HepG2 (cell line): Measurements from ENCODE around the gene AHR. TPM values are rescaled to one million over a fixed set of nuclear protein-coding genes. Genes with fewer than 3 reads are reported as not detected.

Experiments used
- ARID2 ChIP-seq: sonication (generic); formaldehyde crosslinking; IDR thresholded peaks from 2 replicates; pipeline ENCODE4 v1.8.1; 2022; ENCODE audit warnings: mild to moderate bottlenecking, missing genetic modification reagents, borderline replicate concordance
- ASH2L ChIP-seq: fragments of 300-600, 200-600 bp; sonication (generic); IDR thresholded peaks from 2 replicates; pipeline ENCODE4 v1.7.0; 2017; ENCODE audit warnings: low read depth, mild to moderate bottlenecking, moderate library complexity, mixed read lengths, low read length; ENCODE audit not compliant: insufficient read length
- ATAD3A ChIP-seq: sonication (generic); formaldehyde crosslinking; IDR thresholded peaks from 2 replicates; pipeline ENCODE4 v1.4.0; 2020; ENCODE audit warnings: missing genetic modification reagents
- ATF1 ChIP-seq: IDR thresholded peaks from 2 replicates; pipeline ENCODE4 v1.6.1; 2016; ENCODE audit warnings: mild to moderate bottlenecking, control low read depth
- CAMTA2 ChIP-seq: sonication (generic); formaldehyde crosslinking; IDR thresholded peaks from 2 replicates; pipeline ENCODE4 v1.4.0; 2020; ENCODE audit warnings: mild to moderate bottlenecking, missing genetic modification reagents, borderline replicate concordance
- HNRNPUL1 ChIP-seq: fragments of 200-400 bp; formaldehyde crosslinking; IDR thresholded peaks from 2 replicates; pipeline ENCODE4 v1.6.1; 2017; ENCODE audit warnings: low read depth, mild to moderate bottlenecking, low read length, moderate library complexity
- IKZF5 ChIP-seq: IDR thresholded peaks from 2 replicates; pipeline ENCODE4 v1.6.1; 2018; ENCODE audit warnings: missing genetic modification reagents, mild to moderate bottlenecking, missing compliant biosample characterization
- KAT7 ChIP-seq: IDR thresholded peaks from 2 replicates; pipeline ENCODE4 v1.6.1; 2018; ENCODE audit warnings: borderline replicate concordance, missing compliant biosample characterization
- MTERF4 ChIP-seq: sonication (generic); formaldehyde crosslinking; IDR thresholded peaks from 2 replicates; pipeline ENCODE4 v1.8.0; 2023; ENCODE audit warnings: mild to moderate bottlenecking, missing genetic modification reagents
- SCMH1 ChIP-seq: sonication (generic); formaldehyde crosslinking; IDR thresholded peaks from 2 replicates; pipeline ENCODE4 v1.9.0; 2021; ENCODE audit warnings: missing genetic modification reagents, mild to moderate bottlenecking, borderline replicate concordance
- TARDBP ChIP-seq: sonication (generic); formaldehyde crosslinking; IDR thresholded peaks from 2 replicates; pipeline ENCODE4 v1.8.0; 2022; ENCODE audit warnings: mild to moderate bottlenecking, missing genetic modification reagents
- ZFYVE20 ChIP-seq: sonication (generic); formaldehyde crosslinking; IDR thresholded peaks from 2 replicates; pipeline ENCODE4 v1.8.0; 2023; ENCODE audit warnings: low read depth, mild to moderate bottlenecking, moderate library complexity, missing genetic modification reagents, borderline replicate concordance
- ZNF496 ChIP-seq: sonication (generic); formaldehyde crosslinking; IDR thresholded peaks from 2 replicates; pipeline ENCODE4 v1.8.1; 2023; ENCODE audit warnings: mild to moderate bottlenecking, moderate library complexity, missing genetic modification reagents; ENCODE audit not compliant: insufficient replicate concordance
- ZNF503 ChIP-seq: sonication (generic); formaldehyde crosslinking; IDR thresholded peaks from 2 replicates; pipeline ENCODE4 v1.4.0; 2020; ENCODE audit warnings: missing genetic modification reagents
- ZNF589 ChIP-seq: sonication (generic); formaldehyde crosslinking; conservative IDR thresholded peaks from 2 replicates; pipeline ENCODE4 v1.8.0; 2022; ENCODE audit warnings: mild to moderate bottlenecking, moderate library complexity, missing genetic modification reagents
- ZNF670 ChIP-seq: sonication (generic); formaldehyde crosslinking; IDR thresholded peaks from 2 replicates; pipeline ENCODE4 v1.8.0; 2022; ENCODE audit warnings: mild to moderate bottlenecking, missing genetic modification reagents, borderline replicate concordance
- ZNF740 ChIP-seq: sonication (generic); formaldehyde crosslinking; IDR thresholded peaks from 2 replicates; pipeline ENCODE4 v1.4.0; 2020; ENCODE audit warnings: missing genetic modification reagents
- polyA plus RNA-seq, 8 experiments: library from polyadenylated mRNA; depleted of rRNA in 3 of 8; stranded (reverse) in 7 of 8; unstranded in 1 of 8; fragments of >200 nt; fragmentation: Illumina TruSeq in 4 of 8; extraction: Trizol in 4 of 8; gene quantifications; 2 replicates each; pipeline versions ENCODE4 v1.2.1 to v1.2.3, GENCODE V29; 2011 to 2016; ENCODE audit warnings: low read depth in 4 of 8, missing spikeins in 1 of 8, mixed read lengths in 1 of 8; ENCODE audit not compliant: insufficient read depth in 1 of 8
- total RNA-seq, 5 experiments: library from RNA; depleted of rRNA; stranded (reverse); fragments of >200 nt; fragmentation: Illumina TruSeq; extraction: Trizol; gene quantifications; 2 replicates each; pipeline ENCODE4 v1.2.3, GENCODE V29; 2016; ENCODE audit warnings: low read depth in 1 of 5
- TF ChIP-seq, protein P1 (sequence below): sonication (generic); formaldehyde crosslinking; IDR thresholded peaks from 2 replicates; pipeline ENCODE4 v1.5.0; 2020; ENCODE audit warnings: mild to moderate bottlenecking, missing genetic modification reagents, moderate library complexity
- TF ChIP-seq, protein P2 (sequence below): sonication (generic); formaldehyde crosslinking; conservative IDR thresholded peaks from 2 replicates; pipeline ENCODE4 v1.4.0; 2020; ENCODE audit warnings: missing genetic modification reagents
- TF ChIP-seq, protein P3 (sequence below): sonication (generic); formaldehyde crosslinking; IDR thresholded peaks from 2 replicates; pipeline ENCODE4 v1.8.0; 2022; ENCODE audit warnings: mild to moderate bottlenecking, missing genetic modification reagents, borderline replicate concordance

The AHR gene
- total and polyA plus RNA-seq, 2 of the 13 experiments (the other 11 are each of a cell fraction or from before 2014, with no cell fraction given) = 9.0 to 31.3 TPM

- no peak for TF ChIP-seq SCMH1 (CRISPR knock-in tag)
- no peak for TF ChIP-seq ASH2L
- no peak for TF ChIP-seq TARDBP (CRISPR knock-in tag)
- TF ChIP-seq IKZF5 = peak; percentile 22; the same call in 1 of the 2 replicates
- TF ChIP-seq ZNF589 = no peak
- no peak; the same call in 1 of the 2 replicates for TF ChIP-seq KAT7
- no peak for TF ChIP-seq ZNF496 (CRISPR knock-in tag)
- TF ChIP-seq, protein P1, sequence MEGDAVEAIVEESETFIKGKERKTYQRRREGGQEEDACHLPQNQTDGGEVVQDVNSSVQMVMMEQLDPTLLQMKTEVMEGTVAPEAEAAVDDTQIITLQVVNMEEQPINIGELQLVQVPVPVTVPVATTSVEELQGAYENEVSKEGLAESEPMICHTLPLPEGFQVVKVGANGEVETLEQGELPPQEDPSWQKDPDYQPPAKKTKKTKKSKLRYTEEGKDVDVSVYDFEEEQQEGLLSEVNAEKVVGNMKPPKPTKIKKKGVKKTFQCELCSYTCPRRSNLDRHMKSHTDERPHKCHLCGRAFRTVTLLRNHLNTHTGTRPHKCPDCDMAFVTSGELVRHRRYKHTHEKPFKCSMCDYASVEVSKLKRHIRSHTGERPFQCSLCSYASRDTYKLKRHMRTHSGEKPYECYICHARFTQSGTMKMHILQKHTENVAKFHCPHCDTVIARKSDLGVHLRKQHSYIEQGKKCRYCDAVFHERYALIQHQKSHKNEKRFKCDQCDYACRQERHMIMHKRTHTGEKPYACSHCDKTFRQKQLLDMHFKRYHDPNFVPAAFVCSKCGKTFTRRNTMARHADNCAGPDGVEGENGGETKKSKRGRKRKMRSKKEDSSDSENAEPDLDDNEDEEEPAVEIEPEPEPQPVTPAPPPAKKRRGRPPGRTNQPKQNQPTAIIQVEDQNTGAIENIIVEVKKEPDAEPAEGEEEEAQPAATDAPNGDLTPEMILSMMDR (CRISPR knock-in tag) = no peak
- TF ChIP-seq ARID2 (CRISPR knock-in tag) = no peak
- no peak for TF ChIP-seq ATAD3A (CRISPR knock-in tag)
- TF ChIP-seq ZNF670 = no peak; the same call in 1 of the 2 replicates
- TF ChIP-seq HNRNPUL1 = no peak
- no peak for TF ChIP-seq CAMTA2
- TF ChIP-seq ZFYVE20 (CRISPR knock-in tag) = no peak
- TF ChIP-seq ATF1 = peak; percentile 86
- TF ChIP-seq ZNF503 = no peak; the same call in 1 of the 2 replicates
- TF ChIP-seq, protein P2, sequence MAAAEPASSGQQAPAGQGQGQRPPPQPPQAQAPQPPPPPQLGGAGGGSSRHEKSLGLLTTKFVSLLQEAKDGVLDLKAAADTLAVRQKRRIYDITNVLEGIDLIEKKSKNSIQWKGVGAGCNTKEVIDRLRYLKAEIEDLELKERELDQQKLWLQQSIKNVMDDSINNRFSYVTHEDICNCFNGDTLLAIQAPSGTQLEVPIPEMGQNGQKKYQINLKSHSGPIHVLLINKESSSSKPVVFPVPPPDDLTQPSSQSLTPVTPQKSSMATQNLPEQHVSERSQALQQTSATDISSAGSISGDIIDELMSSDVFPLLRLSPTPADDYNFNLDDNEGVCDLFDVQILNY = peak; percentile 34; the same call in 1 of the 2 replicates
- TF ChIP-seq, protein P3, sequence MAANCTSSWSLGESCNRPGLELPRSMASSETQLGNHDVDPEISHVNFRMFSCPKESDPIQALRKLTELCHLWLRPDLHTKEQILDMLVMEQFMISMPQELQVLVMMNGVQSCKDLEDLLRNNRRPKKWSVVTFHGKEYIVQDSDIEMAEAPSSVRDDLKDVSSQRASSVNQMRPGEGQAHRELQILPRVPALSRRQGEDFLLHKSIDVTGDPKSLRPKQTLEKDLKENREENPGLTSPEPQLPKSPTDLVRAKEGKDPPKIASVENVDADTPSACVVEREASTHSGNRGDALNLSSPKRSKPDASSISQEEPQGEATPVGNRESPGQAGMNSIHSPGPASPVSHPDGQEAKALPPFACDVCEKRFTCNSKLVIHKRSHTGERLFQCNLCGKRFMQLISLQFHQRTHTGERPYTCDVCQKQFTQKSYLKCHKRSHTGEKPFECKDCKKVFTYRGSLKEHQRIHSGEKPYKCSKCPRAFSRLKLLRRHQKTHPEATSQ = no peak
- peak; percentile 97 for TF ChIP-seq ZNF740 (CRISPR knock-in tag)
- no peak for TF ChIP-seq MTERF4
These were observed at the start of gene AHR (continued) for GRCh38 chr7:17298102-17298839.
